CD4-positive, alpha-beta T cell treated with Interleukin-2 at 100 ng/mL for 4 hours (primary cell): ENCODE data around the gene ARSB.
"Not testable (repeated sequence)": the region's sequence is repeated elsewhere in the genome, so short reads cannot be mapped to it uniquely, and the experiment has no call there.

Source experiments
- DNase-seq: peaks from one replicate; pipeline ENCODE4 v3.0.0-alpha.2; 2020; ENCODE audit warnings: low spot score

Gene ARSB

GRCh38 chr5:78995521-78996007 is 10.5 kb upstream of the ARSB start:
- DNase-seq, result no peak

- DNase-seq, result no peak
Observed at GRCh38 chr5:78993165-78993564, 8.1 kb upstream of the ARSB start.

GRCh38 chr5:78992146-78992545 is 7.0 kb upstream of the ARSB start:
- no peak for DNase-seq

- no peak for DNase-seq
Observed at GRCh38 chr5:78989080-78989479, 4.0 kb upstream of the ARSB start.

- DNase-seq, result peak; percentile 57
Observed at GRCh38 chr5:78985725-78986223, 664 bp upstream of the ARSB start.

GRCh38 chr5:78984439-78985115 is 533 bp downstream of the ARSB start:
- DNase-seq, result peak; percentile 83

GRCh38 chr5:78983601-78984438 is 1.3 kb downstream of the ARSB start:
- no peak for DNase-seq

GRCh38 chr5:78983194-78983593 is 1.9 kb downstream of the ARSB start:
- DNase-seq, result not testable (repeated sequence)

- no peak for DNase-seq
Observed at GRCh38 chr5:78979909-78980308, 5.2 kb downstream of the ARSB start.

- no peak for DNase-seq
Observed at GRCh38 chr5:78979117-78979742, 5.9 kb downstream of the ARSB start.

GRCh38 chr5:78975035-78975434 is 10.1 kb downstream of the ARSB start:
- no peak for DNase-seq

GRCh38 chr5:78974601-78975000 is 10.5 kb downstream of the ARSB start:
- no peak for DNase-seq

GRCh38 chr5:78974011-78974410 is 11.1 kb downstream of the ARSB start:
- DNase-seq, result no peak

- no peak for DNase-seq
Observed at GRCh38 chr5:78972654-78973428, 12.3 kb downstream of the ARSB start.

- no peak for DNase-seq
Observed at GRCh38 chr5:78971998-78972397, 13.1 kb downstream of the ARSB start.

GRCh38 chr5:78968781-78969180 is 16.3 kb downstream of the ARSB start:
- DNase-seq, result no peak

GRCh38 chr5:78964889-78965288 is 20.2 kb downstream of the ARSB start:
- no peak for DNase-seq

GRCh38 chr5:78961743-78962142 is 23.4 kb downstream of the ARSB start:
- no peak for DNase-seq

GRCh38 chr5:78959767-78960166 is 25.3 kb downstream of the ARSB start:
- no peak for DNase-seq

GRCh38 chr5:78958672-78959445 is 26.3 kb downstream of the ARSB start:
- no peak for DNase-seq

- no peak for DNase-seq
Observed at GRCh38 chr5:78956901-78957300, 28.2 kb downstream of the ARSB start.
